Stomach (tissue), 4 donors: Measurements from ENCODE around the gene TBC1D4.

Source experiments
- CTCF ChIP-seq, 7 experiments: fragments of 450-650 bp in 4 of 7; fragments of 200-600 bp in 3 of 7; sonication (generic) in 3 of 7; IDR thresholded peaks; one replicate each; pipeline ENCODE4 v1.5.1; 2016 to 2019; ENCODE audit warnings: antibody characterized with exemption in 7 of 7, control low read depth in 2 of 7, mild to moderate bottlenecking in 1 of 7
- EP300 ChIP-seq: sonication (generic); formaldehyde crosslinking; IDR thresholded peaks from one replicate; pipeline ENCODE4 v1.6.1; 2017; ENCODE audit warnings: antibody characterized with exemption
- POLR2A ChIP-seq, 4 donors: fragments of 450-650 bp; IDR thresholded peaks; one replicate each; pipeline ENCODE4 v1.6.1; 2016; ENCODE audit warnings: antibody characterized with exemption in 4 of 4, control low read depth in 2 of 4, mild to moderate bottlenecking in 1 of 4, moderate library complexity in 1 of 4
- POLR2AphosphoS5 ChIP-seq, 3 donors: sonication (generic); formaldehyde crosslinking; IDR thresholded peaks; one replicate each; pipeline ENCODE4 v1.6.1; 2016; ENCODE audit warnings: antibody characterized with exemption in 3 of 3

GRCh38 chr13:75458696-75459422 lies 23.1 kb downstream of the TBC1D4 start:
- TF ChIP-seq EP300 (no peak), CTCF (IDR thresholded peaks at IDR 0.05) (no peak), POLR2AphosphoS5 (IDR thresholded peaks at IDR 0.05) (peak in 2 of 3 donors; percentile 47 to 64), POLR2A (IDR thresholded peaks at IDR 0.05) (no peak)
